Caco-2 (cell line): Measurements from ENCODE around the gene MED19. TPM values are rescaled to one million over a fixed set of nuclear protein-coding genes. Genes with fewer than 3 reads are reported as not detected.

Source experiments
- BruUV-seq: library from RNA; stranded (reverse); fragments of 400-500 nt; replicated peaks from 2 replicates; lab custom pipeline; 2021; lab: Mats Ljungman, UMichigan
- CTCF ChIA-PET: fragments of 300-600 bp; sonication (Branson Sonifier 250); formaldehyde crosslinking; loops from one replicate; lab custom pipeline; 2022; ENCODE audit warnings: antibody characterized with exemption; lab: Charles Lee
- POLR2A ChIA-PET: fragments of 300-600 bp; sonication (Branson Sonifier 250); formaldehyde crosslinking; loops from one replicate; lab custom pipeline; 2022; ENCODE audit warnings: antibody characterized with exemption; lab: Charles Lee
- DNase-seq, 2 experiments: peaks; one replicate each; pipeline versions ENCODE4 v3.0.0 to v3.0.0-alpha.2; 2020 to 2022
- H3K27me3 ChIP-seq: replicated peaks from 2 replicates; pipeline ENCODE4 v1.6.0; 2011; ENCODE audit warnings: low read length; ENCODE audit not compliant: control insufficient read depth, insufficient read depth
- H3K36me3 ChIP-seq: 2 replicates; pipeline ENCODE4 v1.5.1; 2011; ENCODE audit warnings: low read length; ENCODE audit not compliant: control insufficient read depth, insufficient read depth
- H3K4me1 ChIP-seq: fragments of 250-450 bp; sonication (Bioruptor Pico); 2 replicates; pipeline ENCODE4 v1.5.1; 2020; ENCODE audit warnings: mild to moderate bottlenecking
- H3K4me3 ChIP-seq: 2 replicates; pipeline ENCODE4 v1.5.1; 2011; ENCODE audit warnings: low read depth, mild to moderate bottlenecking, control low read depth, low read length
- H3K9me3 ChIP-seq: fragments of 250-450 bp; sonication (Bioruptor Pico); 2 replicates; pipeline ENCODE4 v1.5.1; 2020; ENCODE audit warnings: mild to moderate bottlenecking, moderate library complexity
- H3K27ac Mint-ChIP-seq: one replicate; pipeline ENCODE4 v1.8.0; 2022; ENCODE audit warnings: mixed read lengths; ENCODE audit not compliant: unreplicated experiment
- H3K27me3 Mint-ChIP-seq: one replicate; pipeline ENCODE4 v1.8.0; 2022; ENCODE audit warnings: mixed read lengths; ENCODE audit not compliant: insufficient read depth, unreplicated experiment
- H3K36me3 Mint-ChIP-seq: one replicate; pipeline ENCODE4 v1.8.0; 2022; ENCODE audit warnings: mild to moderate bottlenecking, mixed read lengths; ENCODE audit not compliant: insufficient read depth, unreplicated experiment
- H3K4me1 Mint-ChIP-seq: one replicate; pipeline ENCODE4 v1.8.0; 2022; ENCODE audit warnings: low read depth, mixed read lengths; ENCODE audit not compliant: unreplicated experiment
- H3K4me3 Mint-ChIP-seq: one replicate; pipeline ENCODE4 v1.8.0; 2022; ENCODE audit warnings: mild to moderate bottlenecking, moderate library complexity, mixed read lengths; ENCODE audit not compliant: unreplicated experiment
- H3K9me3 Mint-ChIP-seq: one replicate; pipeline ENCODE4 v1.8.0; 2022; ENCODE audit warnings: mixed read lengths; ENCODE audit not compliant: unreplicated experiment
- CTCF ChIP-seq, 2 experiments: fragments of 200-600 bp in 1 of 2; IDR thresholded peaks; 1 replicate in 1 of 2; 2 replicates in 1 of 2; pipeline versions ENCODE4 v1.5.1 to v1.8.0; 2011 to 2022; ENCODE audit warnings: antibody characterized with exemption in 1 of 2, control low read depth in 1 of 2, inconsistent platforms in 1 of 2, low read depth in 1 of 2, low read length in 1 of 2, mild to moderate bottlenecking in 1 of 2, moderate library complexity in 1 of 2; ENCODE audit not compliant: insufficient read depth in 1 of 2, severe bottlenecking in 1 of 2, unreplicated experiment in 1 of 2
- intact Hi-C: fragments of 100-400 bp; cut with micrococcal nuclease; formaldehyde crosslinking; loops from one replicate; pipeline ENCODE4 v1.10.0; 2022; ENCODE audit not compliant: unreplicated experiment
- total RNA-seq: library from RNA; stranded (reverse); gene quantifications from 2 replicates; pipeline ENCODE4 v1.2.3, GENCODE V29; 2022

The MED19 gene
- total RNA-seq, 1 experiment from 2014 or later, result 29.7 TPM

DNA sequence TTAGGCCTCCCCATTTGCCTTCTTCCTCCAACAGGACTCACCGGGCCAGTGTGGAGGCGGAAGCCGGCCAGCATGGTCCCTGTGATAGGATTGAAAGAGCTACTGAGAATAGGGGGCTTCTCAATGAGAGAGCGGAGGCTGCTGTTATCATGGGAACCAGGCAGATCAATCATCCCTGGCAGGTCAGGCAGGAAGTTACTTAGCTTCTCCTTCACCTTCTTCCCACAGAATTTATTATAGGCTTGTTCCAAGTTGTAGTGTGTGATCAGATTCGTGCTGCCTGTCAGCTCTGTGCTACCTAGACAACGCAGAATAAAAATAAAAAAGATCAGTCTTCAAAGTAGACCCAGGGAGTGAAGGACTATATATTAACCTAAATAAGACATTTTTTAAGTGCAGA, 7.1 kb downstream of the MED19 start:
- Histone ChIP-seq H3K9me3 (no peaks in the 10 kb centered on the region), H3K4me3 (no peak overlapping the region), H3K27me3 (no peaks in the 10 kb centered on the region), H3K4me1 (no peaks in the 10 kb centered on the region), H3K36me3 (no peaks in the 10 kb centered on the region; the same call in 1 of the 2 replicates)
- Mint-ChIP-seq H3K4me1 (no peaks in the 10 kb centered on the region), H3K9me3 (no peaks in the 10 kb centered on the region), H3K27ac (no peak overlapping the region), H3K36me3 (peaks cover 76% of the 10 kb centered on the region), H3K27me3 (no peaks in the 10 kb centered on the region), H3K4me3 (no peak overlapping the region)
- TF ChIP-seq CTCF (IDR thresholded peaks at IDR 0.05; ENCODE audit: insufficient read depth in 1 of 2, low read depth in 1 of 2, low read length in 1 of 2, severe bottlenecking in 1 of 2, unreplicated experiment in 1 of 2), result no peak
- CTCF ChIA-PET, result no interaction called here
- DNase-seq, result no peak
- no TSS peak for BruUV-seq
- intact Hi-C loops, result no loop called here
- POLR2A ChIA-PET, result no interaction called here

- peaks cover 83% of the 10 kb centered on the region for H3K36me3 Mint-ChIP-seq
- no peaks in the 10 kb centered on the region for H3K9me3 Mint-ChIP-seq
- no peaks in the 10 kb centered on the region for H3K27me3 Mint-ChIP-seq
- Histone ChIP-seq H3K9me3 (no peaks in the 10 kb centered on the region), H3K27me3 (no peaks in the 10 kb centered on the region), H3K4me1 (no peaks in the 10 kb centered on the region), H3K36me3 (peaks cover 3% of the 10 kb centered on the region), H3K4me3 (no peak overlapping the region)
- intact Hi-C loops, result no loop called here
- no peaks in the 10 kb centered on the region for H3K4me1 Mint-ChIP-seq
- ChIA-PET POLR2A (interaction anchor here (1.9 kb wide), 1 partner anchor 9 kb away, joined by 6 read pairs; the partner anchor contains the start of genes MED19 and TMX2), CTCF (no interaction called here)
- no peak for TF ChIP-seq CTCF (IDR thresholded peaks at IDR 0.05; ENCODE audit: insufficient read depth in 1 of 2, low read depth in 1 of 2, low read length in 1 of 2, severe bottlenecking in 1 of 2, unreplicated experiment in 1 of 2)
- H3K4me3 Mint-ChIP-seq, result no peak overlapping the region
- no TSS peak for BruUV-seq
- DNase-seq, result no peak
- H3K27ac Mint-ChIP-seq, result no peak overlapping the region
Observed at GRCh38 chr11:57703341-57703740, 8.7 kb downstream of the MED19 start.

- intact Hi-C loops, result no loop called here
- TF ChIP-seq CTCF (IDR thresholded peaks at IDR 0.05; ENCODE audit: insufficient read depth in 1 of 2, low read depth in 1 of 2, low read length in 1 of 2, severe bottlenecking in 1 of 2, unreplicated experiment in 1 of 2), result no peak
Observed at GRCh38 chr11:57700425-57700824, 11.6 kb downstream of the MED19 start.

More at GRCh38 chr11:57700425-57700824, 11.6 kb downstream of the MED19 start:
- Histone ChIP-seq H3K27me3 (no peaks in the 10 kb centered on the region), H3K9me3 (no peaks in the 10 kb centered on the region), H3K4me3 (no peak overlapping the region), H3K4me1 (no peaks in the 10 kb centered on the region), H3K36me3 (peaks cover 3% of the 10 kb centered on the region)
- H3K4me1 Mint-ChIP-seq, result no peaks in the 10 kb centered on the region
- ChIA-PET POLR2A (no interaction called here), CTCF (no interaction called here)
- H3K4me3 Mint-ChIP-seq, result no peak overlapping the region
- no peak for DNase-seq
- peaks cover 97% of the 10 kb centered on the region for H3K36me3 Mint-ChIP-seq
- no TSS peak for BruUV-seq
- no peaks in the 10 kb centered on the region for H3K9me3 Mint-ChIP-seq
- no peak overlapping the region for H3K27ac Mint-ChIP-seq
- no peaks in the 10 kb centered on the region for H3K27me3 Mint-ChIP-seq
